IMR-90 (cell line): ENCODE results near the gene ATP1A4. TPM values are rescaled to one million over a fixed set of nuclear protein-coding genes. Genes with fewer than 3 reads are reported as not detected.

ENCODE experiments used
- ATAC-seq: fragments of 200-7000 bp; cut with Tn5 transposase; 2 replicates; pipeline ENCODE4 v1.9.1; 2020; ENCODE audit warnings: low read depth, mild to moderate bottlenecking, moderate library complexity
- BruUV-seq: library from RNA; stranded (reverse); fragments of 400-500 nt; replicated peaks from 2 replicates; lab custom pipeline; 2021; lab: Mats Ljungman, UMichigan
- CTCF ChIA-PET: fragments of 300-600 bp; formaldehyde crosslinking; extraction: SDS; loops from one replicate; lab custom pipeline; 2021; ENCODE audit warnings: antibody characterized with exemption; lab: Yijun Ruan, JAX
- POLR2A ChIA-PET: fragments of 300-600 bp; sonication (Branson Sonifier 250); formaldehyde crosslinking; loops from one replicate; lab custom pipeline; 2022; ENCODE audit warnings: antibody characterized with exemption; ENCODE audit not compliant: unreplicated experiment; lab: Charles Lee
- DNase-seq: peaks from one replicate; pipeline ENCODE4 v3.0.0; 2013
- H2AFZ ChIP-seq: replicated peaks from 2 replicates; pipeline ENCODE3; 2013; ENCODE audit warnings: low read length, mild to moderate bottlenecking; ENCODE audit not compliant: poor library complexity
- H2AK5ac ChIP-seq: 2 replicates; pipeline ENCODE4 v1.6.1; 2013; ENCODE audit warnings: low read depth, low read length, inconsistent platforms
- H2AK9ac ChIP-seq: replicated peaks from 2 replicates; pipeline ENCODE3; 2013; ENCODE audit warnings: mild to moderate bottlenecking, low read depth, low read length, moderate library complexity; ENCODE audit not compliant: poor library complexity
- H2BK120ac ChIP-seq: 2 replicates; pipeline ENCODE4 v1.6.1; 2013; ENCODE audit warnings: low read depth, low read length, inconsistent platforms
- H2BK15ac ChIP-seq: 3 replicates; pipeline ENCODE4 v1.6.1; 2013; ENCODE audit warnings: low read depth, low read length, inconsistent platforms
- H2BK20ac ChIP-seq: 2 replicates; pipeline ENCODE4 v1.6.1; 2013; ENCODE audit warnings: low read depth, mild to moderate bottlenecking, inconsistent platforms, low read length, moderate library complexity
- H2BK5ac ChIP-seq: 2 replicates; pipeline ENCODE4 v1.6.1; 2013; ENCODE audit warnings: mild to moderate bottlenecking, low read depth, low read length, inconsistent platforms; ENCODE audit not compliant: poor library complexity, severe bottlenecking
- H3K14ac ChIP-seq: replicated peaks from 2 replicates; pipeline ENCODE4 v1.6.1; 2013; ENCODE audit warnings: low read depth, low read length, inconsistent platforms
- H3K18ac ChIP-seq: 2 replicates; pipeline ENCODE4 v1.6.1; 2013; ENCODE audit warnings: low read depth, low read length, control low read depth
- H3K23ac ChIP-seq: 2 replicates; pipeline ENCODE4 v1.6.1; 2013; ENCODE audit warnings: low read depth, low read length, inconsistent platforms
- H3K27ac ChIP-seq: 2 replicates; pipeline ENCODE4 v1.5.1; 2013; ENCODE audit warnings: mild to moderate bottlenecking, control low read depth, low read length; ENCODE audit not compliant: insufficient read depth
- H3K27me3 ChIP-seq: 2 replicates; pipeline ENCODE4 v1.6.1; 2013; ENCODE audit warnings: low read length; ENCODE audit not compliant: control insufficient read depth, insufficient read depth
- H3K36me3 ChIP-seq: 2 replicates; pipeline ENCODE4 v1.6.1; 2013; ENCODE audit warnings: low read length, mixed read lengths; ENCODE audit not compliant: control insufficient read depth, insufficient read depth
- H3K4ac ChIP-seq: 2 replicates; pipeline ENCODE4 v1.6.1; 2013; ENCODE audit warnings: low read depth, low read length, inconsistent platforms
- H3K4me1 ChIP-seq: 2 replicates; pipeline ENCODE4 v1.6.1; 2013; ENCODE audit warnings: low read length, mixed read lengths; ENCODE audit not compliant: control insufficient read depth, insufficient read depth
- H3K4me2 ChIP-seq: 2 replicates; pipeline ENCODE4 v1.6.1; 2013; ENCODE audit warnings: low read depth, mild to moderate bottlenecking, control low read depth, low read length, moderate library complexity
- H3K4me3 ChIP-seq: 2 replicates; pipeline ENCODE4 v1.5.1; 2013; ENCODE audit warnings: low read depth, mild to moderate bottlenecking, control low read depth, low read length, moderate library complexity; ENCODE audit not compliant: insufficient read depth
- H3K56ac ChIP-seq: 2 replicates; pipeline ENCODE4 v1.6.1; 2013; ENCODE audit warnings: low read length, inconsistent platforms; ENCODE audit not compliant: insufficient read depth; ENCODE audit errors: extremely low read depth
- H3K79me1 ChIP-seq, 2 experiments: 2 replicates each; pipeline ENCODE4 v1.6.1; 2013; ENCODE audit warnings: low read length in 2 of 2, inconsistent platforms in 1 of 2, low read depth in 1 of 2
- H3K9ac ChIP-seq: 2 replicates; pipeline ENCODE4 v1.6.1; 2013; ENCODE audit warnings: low read depth, low read length, control low read depth
- H3K9me1 ChIP-seq: 2 replicates; pipeline ENCODE4 v1.6.1; 2013; ENCODE audit warnings: low read length, inconsistent platforms; ENCODE audit not compliant: insufficient read depth
- H3K9me3 ChIP-seq: 2 replicates; pipeline ENCODE4 v1.6.1; 2013; ENCODE audit warnings: low read length; ENCODE audit not compliant: control insufficient read depth, insufficient read depth
- H4K20me1 ChIP-seq: 2 replicates; pipeline ENCODE4 v1.6.1; 2013; ENCODE audit warnings: low read length, inconsistent platforms; ENCODE audit not compliant: insufficient read depth
- H4K5ac ChIP-seq: 2 replicates; pipeline ENCODE4 v1.6.1; 2013; ENCODE audit warnings: mild to moderate bottlenecking, low read depth, low read length, control low read depth
- H4K8ac ChIP-seq, 2 experiments: 2 replicates each; pipeline ENCODE4 v1.6.1; 2013; ENCODE audit warnings: low read depth in 2 of 2, low read length in 2 of 2, control low read depth in 1 of 2, inconsistent platforms in 1 of 2
- H4K91ac ChIP-seq: 2 replicates; pipeline ENCODE4 v1.6.1; 2013; ENCODE audit warnings: low read depth, low read length, inconsistent platforms; ENCODE audit not compliant: insufficient read depth
- BHLHE40 ChIP-seq: fragments of 150-350 bp; IDR thresholded peaks from 2 replicates; pipeline ENCODE4 v1.6.1; 2016; ENCODE audit warnings: mild to moderate bottlenecking, low read depth, low read length
- CEBPB ChIP-seq: IDR thresholded peaks from 2 replicates; pipeline ENCODE4 v1.6.1; 2012; ENCODE audit warnings: low read depth, low read length, improper control_type of control experiment
- CHD1 ChIP-seq: IDR thresholded peaks from 2 replicates; pipeline ENCODE4 v1.6.1; 2012; ENCODE audit warnings: low read depth, low read length, improper control_type of control experiment
- CTCF ChIP-seq: conservative IDR thresholded peaks from 2 replicates; pipeline ENCODE4 v1.5.1; 2012; ENCODE audit warnings: mild to moderate bottlenecking, low read depth, low read length, improper control_type of control experiment
- ELK1 ChIP-seq: fragments of 150-350 bp; IDR thresholded peaks from 2 replicates; pipeline ENCODE4 v1.6.1; 2016; ENCODE audit warnings: low read depth, mild to moderate bottlenecking, low read length, moderate library complexity, borderline replicate concordance
- FOS ChIP-seq: fragments of 150-350 bp; IDR thresholded peaks from 2 replicates; pipeline ENCODE4 v1.6.1; 2016; ENCODE audit warnings: low read depth, low read length
- MAFK ChIP-seq: IDR thresholded peaks from 2 replicates; pipeline ENCODE4 v1.6.1; 2012; ENCODE audit warnings: low read depth, low read length, improper control_type of control experiment
- MAZ ChIP-seq: IDR thresholded peaks from 2 replicates; pipeline ENCODE4 v1.6.1; 2012; ENCODE audit warnings: low read depth, mild to moderate bottlenecking, low read length, improper control_type of control experiment, moderate library complexity, borderline replicate concordance
- MXI1 ChIP-seq: IDR thresholded peaks from 2 replicates; pipeline ENCODE4 v1.6.1; 2012; ENCODE audit warnings: low read depth, mild to moderate bottlenecking, low read length, moderate library complexity, borderline replicate concordance
- NFE2L2 ChIP-seq: fragments of 150-350 bp; IDR thresholded peaks from 2 replicates; pipeline ENCODE4 v1.6.1; 2016; ENCODE audit warnings: low read depth, mild to moderate bottlenecking, low read length
- POLR2A ChIP-seq: IDR thresholded peaks from 2 replicates; pipeline ENCODE4 v1.6.1; 2012; ENCODE audit warnings: mild to moderate bottlenecking, low read depth, low read length
- RAD21 ChIP-seq: IDR thresholded peaks from 2 replicates; pipeline ENCODE4 v1.6.1; 2012; ENCODE audit warnings: low read length, improper control_type of control experiment
- RCOR1 ChIP-seq: IDR thresholded peaks from 2 replicates; pipeline ENCODE4 v1.6.1; 2012; ENCODE audit warnings: mild to moderate bottlenecking, low read length, improper control_type of control experiment; ENCODE audit not compliant: insufficient replicate concordance
- RFX5 ChIP-seq: IDR thresholded peaks from 2 replicates; pipeline ENCODE4 v1.8.0; 2012; ENCODE audit warnings: low read depth, mild to moderate bottlenecking, low read length, moderate library complexity
- SMC3 ChIP-seq: fragments of 150-350 bp; IDR thresholded peaks from 2 replicates; pipeline ENCODE4 v1.6.1; 2016; ENCODE audit warnings: low read depth, mild to moderate bottlenecking, antibody characterized with exemption, low read length, moderate library complexity
- USF2 ChIP-seq: fragments of 150-350 bp; IDR thresholded peaks from 2 replicates; pipeline ENCODE4 v1.6.1; 2017; ENCODE audit warnings: mild to moderate bottlenecking, antibody characterized with exemption, low read length, low read depth
- dilution Hi-C: fragments of 300-500 bp; cut with HindIII; formaldehyde crosslinking; loops from one replicate; pipeline ENCODE4 v1.14.3; 2018; ENCODE audit warnings: low sequenced_read_pairs; ENCODE audit not compliant: unreplicated experiment
- in situ Hi-C: fragments of 300-500 bp; cut with MboI; formaldehyde crosslinking; loops from 3 replicates; pipeline ENCODE4 v1.14.3; 2019; ENCODE audit warnings: low sequenced_read_pairs, inconsistent platforms, mixed read lengths
- intact Hi-C: fragments of 100-400 bp; cut with micrococcal nuclease; formaldehyde crosslinking; loops from 2 replicates; pipeline ENCODE4 v1.10.0; 2022
- polyA plus RNA-seq, 3 experiments: library from polyadenylated mRNA; depleted of rRNA; stranded (reverse); fragments of >200 nt; gene quantifications; 2 replicates each; pipeline ENCODE4 v1.2.3, GENCODE V29; 2012; ENCODE audit warnings: low replicate concordance in 1 of 3
- total RNA-seq: library from RNA; depleted of rRNA; stranded (reverse); fragments of >200 nt; gene quantifications from 2 replicates; pipeline ENCODE4 v1.2.3, GENCODE V29; 2012

The ATP1A4 gene
- total and polyA plus RNA-seq, 2 of the 4 experiments (the other 2 are of a cell fraction), result not detected

- ATAC-seq, result no peak
- no peak overlapping the region for H3K4me2 ChIP-seq
- peaks cover 17 to 54% of the 10 kb centered on the region in 2 experiments for H3K79me1 ChIP-seq
- H2AK5ac ChIP-seq, result no peak overlapping the region
- no peak overlapping the region for H3K56ac ChIP-seq
- CTCF ChIA-PET, result interaction anchor here (0.8 kb wide), 1 partner anchor 23 kb away, joined by 4 read pairs; no protein-coding TSS in a partner anchor
- no peak overlapping the region for H2BK15ac ChIP-seq
- dilution Hi-C loops, result loop anchor here (10.0 kb wide), 1 partner anchor 112 kb away; no protein-coding TSS in a partner anchor
- H3K36me3 ChIP-seq, result peaks cover 73% of the 10 kb centered on the region
- no peak overlapping the region for H2AFZ ChIP-seq
- H2BK120ac ChIP-seq, result no peak overlapping the region
- no TSS peak for BruUV-seq
- no peaks in the 10 kb centered on the region for H3K27me3 ChIP-seq
- no peak overlapping the region for H2AK9ac ChIP-seq
- H3K4ac ChIP-seq, result no peak overlapping the region
- DNase-seq, result no peak
- H3K9ac ChIP-seq, result no peak overlapping the region
- TF ChIP-seq CEBPB (no peak), RFX5 (no peak), BHLHE40 (no peak), MXI1 (no peak), RCOR1 (no peak), USF2 (no peak), POLR2A (no peak), MAZ (no peak), RAD21 (no peak), SMC3 (no peak), MAFK (no peak), CTCF (no peak), ELK1 (no peak), CHD1 (no peak), NFE2L2 (no peak), FOS (no peak)
- H2BK20ac ChIP-seq, result no peak overlapping the region
- no peak overlapping the region for H3K14ac ChIP-seq
- H4K5ac ChIP-seq, result no peak overlapping the region
- H3K18ac ChIP-seq, result no peak overlapping the region
- no peak overlapping the region for H4K91ac ChIP-seq
- intact Hi-C loops, result loop anchor here (10.0 kb wide), 1 partner anchor 292 kb away; the partner anchor contains the start of gene TAGLN2
- no peak overlapping the region for H3K27ac ChIP-seq
- peaks cover 7% of the 10 kb centered on the region for H3K9me1 ChIP-seq
- no peaks in the 10 kb centered on the region for H3K9me3 ChIP-seq
- H3K4me1 ChIP-seq, result peaks cover 21% of the 10 kb centered on the region
- H3K4me3 ChIP-seq, result no peak overlapping the region
- peaks cover 57% of the 10 kb centered on the region for H4K20me1 ChIP-seq
- POLR2A ChIA-PET, result no interaction called here
- H4K8ac ChIP-seq, result no peak overlapping the region
- no peak overlapping the region for H2BK5ac ChIP-seq
- in situ Hi-C loops, result no loop called here
- H3K23ac ChIP-seq, result no peak overlapping the region
Measured at GRCh38 chr1:160216301-160216700, 64.9 kb downstream of the ATP1A4 start.
